Ascending aorta (tissue), 2 donors: ENCODE data around the gene MGMT. TPM values are rescaled to one million over a fixed set of nuclear protein-coding genes. Genes with fewer than 3 reads are reported as not detected.

Source experiments
- DNase-seq, 2 donors: peaks; one replicate each; pipeline ENCODE4 v3.0.0-alpha.2; 2019; ENCODE audit warnings: low spot score in 2 of 2
- H3K27ac ChIP-seq, 2 donors: fragments of 200-600 bp; sonication (generic); one replicate each; pipeline ENCODE4 v1.5.1; 2016 to 2017; ENCODE audit warnings: mild to moderate bottlenecking in 1 of 2
- H3K27me3 ChIP-seq: fragments of 200-600 bp; sonication (generic); one replicate; pipeline ENCODE4 v1.5.1; 2017
- H3K36me3 ChIP-seq, 2 donors: fragments of 200-600 bp; sonication (generic); one replicate each; pipeline ENCODE4 v1.5.1; 2016
- H3K4me1 ChIP-seq, 2 donors: fragments of 200-600 bp; sonication (generic); one replicate each; pipeline ENCODE4 v1.5.1; 2016 to 2017; ENCODE audit warnings: mild to moderate bottlenecking in 1 of 2
- H3K4me3 ChIP-seq, 2 donors: fragments of 200-600 bp; sonication (generic); one replicate each; pipeline ENCODE4 v1.5.1; 2016 to 2017; ENCODE audit warnings: mild to moderate bottlenecking in 1 of 2
- H3K9me3 ChIP-seq, 2 donors: fragments of 200-600 bp; sonication (generic); one replicate each; pipeline ENCODE4 v1.5.1; 2016
- CTCF ChIP-seq, 3 experiments: fragments of 200-600 bp in 2 of 3; fragments of 450-650 bp in 1 of 3; sonication (generic) in 2 of 3; IDR thresholded peaks; one replicate each; pipeline ENCODE4 v1.5.1; 2016 to 2019; ENCODE audit warnings: antibody characterized with exemption in 3 of 3, mild to moderate bottlenecking in 1 of 3, moderate library complexity in 1 of 3
- intact Hi-C: fragments of 100-400 bp; cut with DNase I; formaldehyde crosslinking; loops from one replicate; pipeline ENCODE4 v1.15.1; 2023
- total RNA-seq: library from RNA; depleted of rRNA; stranded (reverse); fragments of >200 nt; gene quantifications from one replicate; pipeline ENCODE4 v1.1.0, GENCODE V29; 2016

MGMT gene
- total RNA-seq, 1 donor from 2014 or later = 7.0 TPM

- intact Hi-C loops = no loop called here
- H3K4me1 ChIP-seq = no peaks in the 10 kb centered on the region
- DNase-seq = no peak
- H3K36me3 ChIP-seq = no peaks in the 10 kb centered on the region
- no peak for TF ChIP-seq CTCF (IDR thresholded peaks at IDR 0.05)
- H3K9me3 ChIP-seq = no peaks in the 10 kb centered on the region
- no peaks in the 10 kb centered on the region for H3K27me3 ChIP-seq
- no peak overlapping the region for H3K4me3 ChIP-seq
- no peak overlapping the region for H3K27ac ChIP-seq
These were observed 20.9 kb upstream of the MGMT start for GRCh38 chr10:129446183-129446581.

GRCh38 chr10:129447486-129447885 lies 19.6 kb upstream of the MGMT start:
- H3K27ac ChIP-seq = no peak overlapping the region
- TF ChIP-seq CTCF (IDR thresholded peaks at IDR 0.05) = no peak
- H3K9me3 ChIP-seq = no peaks in the 10 kb centered on the region
- H3K27me3 ChIP-seq = no peaks in the 10 kb centered on the region
- no peaks in the 10 kb centered on the region for H3K4me1 ChIP-seq
- H3K36me3 ChIP-seq = no peaks in the 10 kb centered on the region
- intact Hi-C loops = no loop called here
- H3K4me3 ChIP-seq = no peak overlapping the region
- DNase-seq = no peak

GRCh38 chr10:129448086-129448485 lies 19.0 kb upstream of the MGMT start:
- no peak for DNase-seq

GRCh38 chr10:129448539-129448938 lies 18.5 kb upstream of the MGMT start:
- Histone ChIP-seq H3K9me3 (no peaks in the 10 kb centered on the region), H3K27ac (no peak overlapping the region)

More at GRCh38 chr10:129448086-129448485, 19.0 kb upstream of the MGMT start:
- no peak for TF ChIP-seq CTCF (IDR thresholded peaks at IDR 0.05)
- no peaks in the 10 kb centered on the region for H3K9me3 ChIP-seq
- no peak overlapping the region for H3K4me3 ChIP-seq
- no peaks in the 10 kb centered on the region for H3K36me3 ChIP-seq
- no peaks in the 10 kb centered on the region for H3K27me3 ChIP-seq
- no peak overlapping the region for H3K27ac ChIP-seq
- no peaks in the 10 kb centered on the region for H3K4me1 ChIP-seq
- intact Hi-C loops = no loop called here

GRCh38 chr10:129449893-129450292 lies 17.1 kb upstream of the MGMT start:
- intact Hi-C loops = no loop called here
- DNase-seq = no peak
- no peak overlapping the region for H3K4me3 ChIP-seq
- no peak for TF ChIP-seq CTCF (IDR thresholded peaks at IDR 0.05)
- H3K36me3 ChIP-seq = no peaks in the 10 kb centered on the region
- H3K4me1 ChIP-seq = no peaks in the 10 kb centered on the region
- no peak overlapping the region for H3K27ac ChIP-seq
- no peaks in the 10 kb centered on the region for H3K27me3 ChIP-seq
- no peaks in the 10 kb centered on the region for H3K9me3 ChIP-seq

More at GRCh38 chr10:129448539-129448938, 18.5 kb upstream of the MGMT start:
- TF ChIP-seq CTCF (IDR thresholded peaks at IDR 0.05) = no peak
- Histone ChIP-seq H3K36me3 (no peaks in the 10 kb centered on the region), H3K4me1 (no peaks in the 10 kb centered on the region), H3K27me3 (no peaks in the 10 kb centered on the region), H3K4me3 (no peak overlapping the region)
- intact Hi-C loops = no loop called here
- no peak for DNase-seq

- intact Hi-C loops = no loop called here
- Histone ChIP-seq H3K9me3 (no peaks in the 10 kb centered on the region), H3K4me1 (no peaks in the 10 kb centered on the region), H3K4me3 (no peak overlapping the region), H3K27ac (no peak overlapping the region), H3K27me3 (no peaks in the 10 kb centered on the region), H3K36me3 (no peaks in the 10 kb centered on the region)
- DNase-seq = no peak
- no peak for TF ChIP-seq CTCF (IDR thresholded peaks at IDR 0.05)
These were observed 16.6 kb upstream of the MGMT start for GRCh38 chr10:129450391-129450790.
